Erythroblast (primary cell): ENCODE results near the gene MTHFD2.

Experiments
- GATA1 ChIP-seq: IDR thresholded peaks from 2 replicates; pipeline ENCODE4 v1.6.1; 2011; ENCODE audit warnings: low read depth, mild to moderate bottlenecking, control low read depth, low read length, moderate library complexity
- POLR2A ChIP-seq: IDR thresholded peaks from 2 replicates; pipeline ENCODE4 v1.6.1; 2011; ENCODE audit warnings: mild to moderate bottlenecking, low read length

- TF ChIP-seq POLR2A (no peak), GATA1 (no peak)
Observed at GRCh38 chr2:74194799-74195198, 3.6 kb upstream of the MTHFD2 start.
